ENCODE data around the gene ZNF280C.

DNA sequence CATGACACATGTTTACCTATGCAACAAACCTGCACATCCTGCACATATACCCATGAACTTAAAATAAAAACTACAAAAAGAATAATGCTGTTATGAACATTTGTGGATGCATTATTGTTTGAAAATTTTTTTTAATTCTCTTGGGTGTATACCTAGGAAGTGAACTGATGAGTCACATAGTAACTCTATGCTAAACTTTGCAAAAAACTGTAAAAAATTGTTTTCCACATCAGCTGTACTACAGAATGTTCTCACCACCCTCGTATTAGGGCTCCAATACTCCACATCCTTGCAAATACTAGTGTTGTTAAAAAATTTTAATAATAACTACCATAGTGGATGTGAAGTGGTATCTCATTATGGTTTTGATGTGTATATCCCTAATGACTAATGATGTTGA, 33.3 kb upstream of the ZNF280C start:
- TF ChIP-seq FOXA1 (IDR thresholded peaks at IDR 0.05) (no peak), BHLHE40 (IDR thresholded peaks at IDR 0.05; ENCODE audit: borderline replicate concordance) (no peak)
